Activated T-cell treated with anti-CD3 and anti-CD28 coated beads for 48 hours (primary cell): Measurements from ENCODE around the gene TCP10L.
A peak's percentile ranks its signal among the peaks of the same experiment; 100 is the strongest.
"Not testable (repeated sequence)": the region's sequence is repeated elsewhere in the genome, so short reads cannot be mapped to it uniquely, and the experiment has no call there.

Experiments
- DNase-seq: peaks from one replicate; pipeline ENCODE4 v3.0.0-alpha.2; 2020; ENCODE audit warnings: low read depth

TCP10L gene

GRCh38 chr21:32585970-32586369 is 647 bp upstream of the TCP10L start:
- DNase-seq, result no peak

- no peak for DNase-seq
These were observed 851 bp downstream of the TCP10L start for GRCh38 chr21:32584472-32584871.

- DNase-seq, result no peak
These were observed 3.6 kb downstream of the TCP10L start for GRCh38 chr21:32581732-32582131.

- no peak for DNase-seq
These were observed 4.4 kb downstream of the TCP10L start for GRCh38 chr21:32580949-32581348.

GRCh38 chr21:32578107-32578691 is 7.1 kb downstream of the TCP10L start:
- DNase-seq, result peak; percentile 13

DNA sequence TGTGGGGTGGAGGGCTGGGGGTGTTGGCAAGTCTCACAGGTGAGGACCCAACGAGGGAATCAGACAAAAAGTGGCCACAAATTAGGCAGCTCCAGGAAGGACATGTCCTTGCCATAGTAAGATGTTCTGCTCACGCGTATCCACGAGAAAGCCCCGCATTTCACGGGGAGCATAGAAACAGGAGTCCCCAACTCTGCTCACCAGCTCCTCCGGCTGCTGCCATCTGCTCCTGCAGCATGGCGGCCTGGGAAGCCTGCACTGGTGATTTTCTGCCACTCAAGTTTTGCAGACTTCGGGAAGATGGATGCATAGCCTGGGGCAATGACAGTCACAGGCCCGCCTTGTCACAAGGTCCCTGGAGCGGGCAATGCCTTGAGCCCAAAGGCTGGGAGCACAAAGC is 9.3 kb downstream of the TCP10L start:
- DNase-seq, result no peak

GRCh38 chr21:32574946-32575925 is 10.1 kb downstream of the TCP10L start:
- DNase-seq, result no peak

DNA sequence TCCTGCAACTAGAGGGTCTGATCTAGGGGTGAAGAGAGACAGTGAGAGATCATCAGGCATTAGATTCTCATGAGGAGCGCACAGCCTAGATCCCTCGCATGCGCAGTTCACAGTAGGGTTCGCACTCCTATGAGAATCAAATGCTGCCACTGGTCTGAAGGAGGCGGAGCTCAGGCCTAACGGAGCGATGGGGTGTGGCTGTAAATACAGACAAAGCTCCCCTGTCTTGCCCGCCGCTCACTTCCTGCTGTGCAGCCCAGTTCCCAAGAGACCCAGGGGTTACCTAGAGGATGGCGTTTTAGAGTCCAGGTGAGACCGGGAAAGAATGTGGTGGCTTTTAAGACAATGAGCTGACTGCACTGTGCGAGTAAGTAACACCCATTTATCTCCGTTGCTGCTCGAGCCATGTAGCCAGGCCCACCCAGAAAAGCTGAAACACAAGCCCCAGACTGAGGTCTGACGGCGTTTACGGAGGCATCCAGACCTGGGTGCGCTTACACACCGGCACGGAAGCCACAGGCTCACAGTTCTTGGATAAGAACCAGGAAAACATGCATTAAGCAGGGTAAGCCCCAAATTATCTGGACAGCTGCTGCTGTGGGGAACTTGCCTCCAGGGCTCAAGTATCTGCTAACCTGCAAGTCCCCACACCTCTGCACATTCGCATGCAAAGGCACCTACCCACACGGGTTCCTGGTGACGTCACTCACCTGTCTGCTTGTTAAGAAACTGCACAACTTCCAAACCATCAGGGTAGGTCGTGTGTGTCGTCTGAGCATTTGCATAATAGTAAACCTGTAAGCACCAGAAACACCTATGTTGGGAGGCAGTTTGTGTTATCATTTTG is 12.5 kb downstream of the TCP10L start:
- DNase-seq, result no peak

DNA sequence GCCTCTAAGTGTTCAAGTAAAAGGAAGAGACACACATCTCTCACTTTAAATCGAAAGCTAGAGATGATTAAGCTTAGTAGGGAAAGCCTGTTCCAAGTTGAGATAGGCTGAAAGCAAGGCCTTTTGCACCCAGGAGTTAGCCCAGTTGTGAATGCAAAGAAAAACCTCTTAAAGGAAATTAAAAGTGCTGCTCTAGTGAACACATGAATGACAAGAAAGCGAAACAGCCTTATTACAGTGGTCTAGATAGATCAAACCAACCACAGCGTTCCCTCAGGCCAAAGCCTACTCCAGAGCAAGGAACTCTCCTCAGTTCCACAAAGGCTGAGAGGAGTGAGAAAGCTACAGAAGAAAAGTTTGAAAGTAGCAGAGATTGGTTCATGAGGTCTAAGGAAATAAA is 14.9 kb downstream of the TCP10L start:
- DNase-seq, result no peak

- peak; percentile 72 for DNase-seq
These were observed 15.8 kb downstream of the TCP10L start for GRCh38 chr21:32569261-32570230.

GRCh38 chr21:32567626-32568025 is 17.7 kb downstream of the TCP10L start:
- no peak for DNase-seq

DNA sequence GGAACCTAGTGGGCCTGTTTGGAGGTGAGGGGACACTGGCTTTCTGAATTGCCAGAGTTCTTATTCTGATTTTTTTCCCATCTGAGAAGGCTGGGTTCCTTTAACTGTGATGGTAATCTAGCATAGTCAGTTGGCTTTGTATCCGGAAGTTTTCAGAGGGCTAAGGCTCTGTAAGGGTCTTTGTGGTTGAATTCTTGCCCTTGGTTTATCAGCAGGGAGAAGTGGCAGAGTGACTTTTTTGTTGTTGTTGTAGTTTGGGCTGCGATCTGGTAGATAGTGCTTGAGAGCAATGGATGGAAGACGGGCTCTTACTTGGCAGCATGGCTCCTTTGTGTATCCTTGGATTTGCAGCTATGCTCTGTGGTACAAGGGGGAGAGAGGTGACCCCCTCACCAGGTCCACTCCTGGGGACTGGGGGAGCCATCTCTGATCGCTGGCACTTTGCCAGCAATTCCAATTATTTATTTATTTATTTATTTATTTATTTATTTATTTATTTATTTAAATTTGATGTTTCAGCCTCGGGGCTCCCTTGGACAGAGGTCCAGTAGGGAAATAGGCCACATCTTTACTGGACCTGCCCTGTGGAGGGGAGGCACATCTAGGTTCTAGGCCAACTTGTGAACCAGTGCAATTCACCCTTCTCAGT is 18.5 kb downstream of the TCP10L start:
- DNase-seq, result no peak

DNA sequence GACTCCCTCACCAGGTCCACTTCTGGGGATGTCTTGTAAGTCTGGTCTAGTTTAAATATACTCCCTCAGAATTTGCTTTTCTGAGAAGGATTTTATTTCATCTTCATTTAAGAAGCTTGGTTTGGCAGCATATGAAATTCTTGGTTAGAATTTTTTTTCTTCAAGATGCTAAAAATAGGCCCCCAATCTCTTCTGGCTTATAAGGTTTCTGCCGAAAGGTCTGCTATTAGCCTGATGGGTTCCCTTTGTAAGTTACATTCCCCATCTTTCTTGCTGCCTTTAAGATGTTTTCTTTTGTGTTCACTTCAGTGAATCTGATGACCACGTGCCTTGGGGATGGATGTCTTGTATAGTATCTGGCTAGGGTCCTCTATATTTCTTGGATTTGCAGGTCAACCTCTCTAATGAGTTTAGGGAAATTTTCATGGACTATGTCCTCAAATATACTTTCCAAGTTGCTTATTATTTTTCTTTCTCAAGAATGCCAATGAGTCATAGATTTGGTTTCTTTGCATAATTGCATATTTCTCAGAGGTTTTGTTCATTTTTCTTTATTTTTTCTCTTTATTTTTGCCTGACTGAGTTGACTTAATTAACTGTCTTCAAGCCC is 19.4 kb downstream of the TCP10L start:
- no peak for DNase-seq

DNA sequence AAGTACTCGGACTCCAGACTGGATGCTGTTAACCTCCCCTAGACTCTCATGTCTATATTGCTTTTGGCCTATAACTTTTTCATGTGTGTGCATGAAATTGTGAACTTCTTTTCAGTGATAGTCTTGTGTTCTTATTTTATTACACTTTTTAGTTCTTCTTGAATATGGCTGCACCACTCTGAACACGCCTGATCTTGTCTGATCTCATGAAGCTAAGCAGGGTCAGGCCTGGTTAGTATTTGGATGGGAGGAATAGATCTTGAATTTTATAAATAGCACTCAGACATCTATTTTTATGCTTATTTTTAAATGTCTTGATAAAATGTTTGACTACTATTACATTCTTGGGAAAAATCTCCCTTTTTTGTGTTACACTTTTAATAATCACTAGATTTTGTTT is 22.4 kb downstream of the TCP10L start:
- DNase-seq, result no peak

DNA sequence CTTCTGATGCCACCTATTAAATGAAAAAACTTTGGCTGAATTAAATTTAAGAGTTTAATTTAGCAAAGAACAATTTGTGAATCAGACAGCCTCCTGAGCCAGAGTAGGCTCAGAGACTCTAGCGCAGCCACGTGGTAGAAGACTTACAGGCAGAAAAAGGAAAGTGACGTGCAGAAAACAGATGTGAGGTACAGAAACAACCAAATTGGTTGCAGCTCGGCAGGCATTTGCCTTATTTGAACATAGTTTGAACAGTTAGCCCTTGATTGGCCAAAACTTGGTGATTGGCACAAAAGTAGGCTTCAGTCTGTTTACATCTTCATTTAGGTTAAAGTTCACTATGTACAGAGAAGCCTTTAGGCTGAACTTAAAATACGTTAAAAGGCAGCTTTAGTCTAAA is 22.9 kb downstream of the TCP10L start:
- DNase-seq, result no peak

GRCh38 chr21:32561476-32561875 is 23.8 kb downstream of the TCP10L start:
- not testable (repeated sequence) for DNase-seq

GRCh38 chr21:32560896-32561295 is 24.4 kb downstream of the TCP10L start:
- DNase-seq, result no peak

DNA sequence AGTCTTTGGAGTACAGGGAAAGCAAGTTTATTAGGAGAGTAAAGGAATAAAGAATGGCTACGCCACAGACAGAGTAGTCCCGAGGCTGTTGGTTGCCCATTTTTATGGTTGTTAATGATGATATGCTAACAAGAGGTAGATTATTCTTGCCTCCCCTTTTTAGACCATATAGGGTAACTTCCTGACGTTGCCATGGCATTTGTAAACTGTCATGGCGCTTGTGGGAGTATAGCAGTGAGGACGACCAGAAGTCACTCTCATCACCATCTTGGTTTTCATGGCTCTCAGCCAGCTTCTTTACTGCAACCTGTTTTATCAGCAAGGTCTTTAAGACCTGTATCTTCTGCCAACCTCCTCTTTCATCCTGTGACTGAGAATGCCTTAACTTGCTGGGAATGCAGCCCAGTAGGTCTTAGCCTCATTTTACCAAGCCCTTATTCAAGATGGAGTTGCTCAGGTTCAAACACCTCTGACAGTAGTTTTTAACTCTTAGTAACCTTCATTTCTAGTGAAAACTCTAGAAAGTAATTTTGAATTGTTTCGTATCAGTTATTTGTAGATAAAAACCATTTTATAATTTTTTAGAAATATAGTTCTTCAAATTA is 26.2 kb downstream of the TCP10L start:
- DNase-seq, result no peak

DNA sequence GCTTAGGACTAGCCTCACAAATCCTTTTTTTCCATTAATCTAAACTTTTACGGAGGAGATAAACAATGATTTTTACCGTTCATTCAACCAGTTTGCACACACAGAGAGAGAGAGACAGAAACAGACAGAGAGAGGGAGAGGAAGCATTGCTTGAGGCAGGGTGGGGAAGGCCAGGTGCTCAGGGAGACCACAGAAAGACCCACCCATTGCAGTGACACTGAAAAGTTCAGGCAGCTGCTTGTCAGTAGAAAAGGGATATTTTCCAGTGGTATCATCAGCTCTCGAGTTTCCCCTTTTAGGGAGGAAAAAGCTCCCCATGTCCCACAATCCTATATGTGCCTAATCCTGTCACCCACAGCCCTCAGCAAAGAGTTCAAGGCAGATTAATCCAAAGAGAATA is 27.2 kb downstream of the TCP10L start:
- no peak for DNase-seq
